T-cell (primary cell): ENCODE data around the gene PLK5. TPM values are rescaled to one million over a fixed set of nuclear protein-coding genes. Genes with fewer than 3 reads are reported as not detected.

Source experiments
- ATAC-seq, 4 experiments: fragments of 200-7000 bp in 3 of 4; fragments of 150-1000 bp in 1 of 4; cut with Tn5 transposase; replicated peaks in 1 of 4; 1 replicate in 3 of 4; 2 replicates in 1 of 4; pipeline ENCODE4 v1.10.0; 2021; ENCODE audit warnings: moderate library complexity in 3 of 4, mild to moderate bottlenecking in 2 of 4, moderate number of reproducible peaks in 1 of 4
- CTCF ChIA-PET, 2 donors: fragments of 300-600 bp; sonication (Branson Sonifier 250); formaldehyde crosslinking; loops; one replicate each; lab custom pipeline; 2022; ENCODE audit warnings: antibody characterized with exemption in 2 of 2; lab: Charles Lee
- POLR2A ChIA-PET, 2 donors: fragments of 300-600 bp; sonication (Branson Sonifier 250); formaldehyde crosslinking; loops; one replicate each; lab custom pipeline; 2022; ENCODE audit warnings: antibody characterized with exemption in 2 of 2; lab: Charles Lee
- DNase-seq, 35 experiments: peaks; one replicate each; pipeline versions ENCODE4 v3.0.0 to v3.0.0-alpha.2; 2013 to 2023
- H3K27ac ChIP-seq: one replicate; pipeline ENCODE4 v1.5.1; 2013; ENCODE audit warnings: low read length
- H3K27me3 ChIP-seq, 2 experiments: replicated peaks in 1 of 2; 1 replicate in 1 of 2; 2 replicates in 1 of 2; pipeline versions ENCODE4 v1.6.1 to v1.7.0; 2013; ENCODE audit warnings: low read length in 1 of 2, mixed read lengths in 1 of 2; ENCODE audit not compliant: control insufficient read depth in 2 of 2, insufficient read depth in 2 of 2; ENCODE audit errors: extremely low read depth in 1 of 2
- H3K36me3 ChIP-seq, 2 donors: 1 replicate in 1 of 2; 2 replicates in 1 of 2; pipeline versions ENCODE4 v1.6.1 to v1.7.0; 2013; ENCODE audit warnings: low read length in 1 of 2; ENCODE audit not compliant: control insufficient read depth in 2 of 2, insufficient read depth in 1 of 2; ENCODE audit errors: extremely low read depth in 1 of 2
- H3K4me1 ChIP-seq, 2 experiments: 1 replicate in 1 of 2; 2 replicates in 1 of 2; pipeline versions ENCODE4 v1.6.1 to v1.7.0; 2013; ENCODE audit warnings: low read length in 2 of 2, mixed read lengths in 1 of 2; ENCODE audit not compliant: insufficient read depth in 2 of 2, control insufficient read depth in 1 of 2; ENCODE audit errors: extremely low read depth in 1 of 2
- H3K4me3 ChIP-seq, 2 donors: 1 replicate in 1 of 2; 2 replicates in 1 of 2; pipeline versions ENCODE4 v1.5.1 to v1.7.0; 2013; ENCODE audit warnings: mild to moderate bottlenecking in 2 of 2, low read length in 1 of 2, moderate library complexity in 1 of 2; ENCODE audit not compliant: control insufficient read depth in 1 of 2; ENCODE audit errors: extremely low read depth in 1 of 2
- H3K9me3 ChIP-seq: 2 replicates; pipeline ENCODE4 v1.7.0; 2013
- H3K27ac Mint-ChIP-seq, 2 donors: one replicate each; pipeline ENCODE4 v1.8.0; 2020 to 2021; ENCODE audit warnings: mild to moderate bottlenecking in 2 of 2, mixed read lengths in 2 of 2
- H3K27me3 Mint-ChIP-seq, 2 donors: one replicate each; pipeline ENCODE4 v1.8.0; 2021 to 2022; ENCODE audit warnings: mixed read lengths in 2 of 2
- H3K36me3 Mint-ChIP-seq: one replicate; pipeline ENCODE4 v1.8.0; 2021; ENCODE audit warnings: mixed read lengths
- H3K4me1 Mint-ChIP-seq, 3 donors: one replicate each; pipeline ENCODE4 v1.8.0; 2020 to 2022; ENCODE audit warnings: mixed read lengths in 3 of 3, mild to moderate bottlenecking in 1 of 3
- H3K4me3 Mint-ChIP-seq, 3 donors: one replicate each; pipeline ENCODE4 v1.8.0; 2020 to 2022; ENCODE audit warnings: mild to moderate bottlenecking in 3 of 3, mixed read lengths in 3 of 3, moderate library complexity in 3 of 3
- H3K9me3 Mint-ChIP-seq, 3 donors: one replicate each; pipeline ENCODE4 v1.8.0; 2020 to 2022; ENCODE audit warnings: mixed read lengths in 3 of 3
- WGBS: methylation state at CpG from one replicate; pipeline ENCODE4 v1.1.5; 2013; ENCODE audit warnings: missing lambda C conversion rate; ENCODE audit not compliant: insufficient coverage; 5-methylcytosine and 5-hydroxymethylcytosine counted together
- total RNA-seq, 35 experiments: library from RNA in 6 of 35; stranded (reverse) in 6 of 35; fragments of 120-200 nt in 1 of 35; gene quantifications; one replicate each; pipeline versions ENCODE4 v1.2.1 to v1.2.4 and lab custom pipeline; 2013 to 2026

Gene PLK5
- total RNA-seq, 5 donors from 2014 or later (not counting 1 experiment from before 2014, with no cell fraction given) = not detected

GRCh38 chr19:1491114-1491848 is 32.6 kb upstream of the PLK5 start, which contains the start of gene REEP6:
REEP6 (plus strand) TSS chr19:1491181; CDS start chr19:1491270, 89 bp downstream.
- Histone ChIP-seq H3K36me3 (no peaks in the 10 kb centered on the region), H3K27ac (peak within 1 kb of the TSS; percentile 8), H3K27me3 (peaks cover 0 to 8% of the 10 kb centered on the region in 2 experiments), H3K4me3 (peak within 1 kb of the TSS; percentile 58 to 70), H3K4me1 (peaks cover 0 to 22% of the 10 kb centered on the region in 2 experiments), H3K9me3 (no peaks in the 10 kb centered on the region)
- ATAC-seq (no peak), DNase-seq (no peak)
- peaks cover 11 to 16% (median 12%) of the 10 kb centered on the region in 3 donors for H3K4me1 Mint-ChIP-seq
- peak within 1 kb of the TSS; percentile 82 to 88 (median 84) for H3K4me3 Mint-ChIP-seq
- 6% methylated on average over 70 of the region's 73 CpGs for WGBS
- POLR2A ChIA-PET = interaction anchor here in 1 of 2 donors (0.5 kb wide), 1 partner anchor 649 kb away, joined by 8 read pairs; no protein-coding TSS in a partner anchor
- no peaks in the 10 kb centered on the region for H3K9me3 Mint-ChIP-seq
- no peaks in the 10 kb centered on the region for H3K36me3 Mint-ChIP-seq
- CTCF ChIA-PET = interaction anchor here in 1 of 2 donors (0.5 kb wide), 2 partner anchors 18 to 635 kb away, joined by 3 read pairs; no protein-coding TSS in a partner anchor
- peak within 1 kb of the TSS; percentile 62 to 91 for H3K27ac Mint-ChIP-seq
- no peaks in the 10 kb centered on the region for H3K27me3 Mint-ChIP-seq

GRCh38 chr19:1491849-1492170 is 32.1 kb upstream of the PLK5 start:
- WGBS = 96% methylated on average over 4 of the region's 12 CpGs
- Histone ChIP-seq H3K36me3 (no peaks in the 10 kb centered on the region), H3K27ac (no peak overlapping the region), H3K4me3 (peak overlapping the region in 1 of 2 donors; percentile 54), H3K9me3 (no peaks in the 10 kb centered on the region), H3K4me1 (peaks cover 0 to 22% of the 10 kb centered on the region in 2 experiments), H3K27me3 (peaks cover 0 to 12% of the 10 kb centered on the region in 2 experiments)
- Mint-ChIP-seq H3K36me3 (no peaks in the 10 kb centered on the region), H3K9me3 (no peaks in the 10 kb centered on the region), H3K4me1 (peaks cover 11 to 16% (median 12%) of the 10 kb centered on the region in 3 donors), H3K4me3 (peak overlapping the region; percentile 75 to 82 (median 77)), H3K27me3 (no peaks in the 10 kb centered on the region), H3K27ac (no peak overlapping the region)
- no peak for DNase-seq
- POLR2A ChIA-PET = no interaction called here
- no peak for ATAC-seq
- CTCF ChIA-PET = no interaction called here

- H3K4me3 ChIP-seq = no peak overlapping the region
- H3K27me3 ChIP-seq = peaks cover 0 to 17% of the 10 kb centered on the region in 2 experiments
- no peak overlapping the region for H3K27ac ChIP-seq
- no peaks in the 10 kb centered on the region for H3K9me3 Mint-ChIP-seq
- no peaks in the 10 kb centered on the region for H3K36me3 Mint-ChIP-seq
- H3K27me3 Mint-ChIP-seq = no peaks in the 10 kb centered on the region
- WGBS = 87% methylated on average over 7 of the region's 10 CpGs
- DNase-seq (no peak), ATAC-seq (no peak)
- H3K4me1 ChIP-seq = peaks cover 0 to 22% of the 10 kb centered on the region in 2 experiments
- ChIA-PET POLR2A (no interaction called here), CTCF (no interaction called here)
- H3K27ac Mint-ChIP-seq = no peak overlapping the region
- H3K36me3 ChIP-seq = no peaks in the 10 kb centered on the region
- H3K4me1 Mint-ChIP-seq = peaks cover 11 to 16% (median 12%) of the 10 kb centered on the region in 3 donors
- peak overlapping the region; percentile 17 to 82 (median 55) for H3K4me3 Mint-ChIP-seq
- no peaks in the 10 kb centered on the region for H3K9me3 ChIP-seq
These were observed 31.3 kb upstream of the PLK5 start for GRCh38 chr19:1492474-1493006.

- Mint-ChIP-seq H3K4me3 (no peak overlapping the region), H3K27me3 (peaks cover 0 to 1% of the 10 kb centered on the region in 2 donors), H3K36me3 (no peaks in the 10 kb centered on the region), H3K4me1 (peaks cover 10 to 15% (median 11%) of the 10 kb centered on the region in 3 donors), H3K27ac (no peak overlapping the region), H3K9me3 (no peaks in the 10 kb centered on the region)
- DNase-seq (no peak), ATAC-seq (no peak)
- H3K4me1 ChIP-seq = peaks cover 0 to 20% of the 10 kb centered on the region in 2 experiments
- no peaks in the 10 kb centered on the region for H3K9me3 ChIP-seq
- POLR2A ChIA-PET = no interaction called here
- no peak overlapping the region for H3K4me3 ChIP-seq
- no peaks in the 10 kb centered on the region for H3K36me3 ChIP-seq
- H3K27ac ChIP-seq = no peak overlapping the region
- peaks cover 0 to 25% of the 10 kb centered on the region in 2 experiments for H3K27me3 ChIP-seq
- 82% methylated on average over 10 of the region's 15 CpGs for WGBS
- CTCF ChIA-PET = no interaction called here
These were observed 29.6 kb upstream of the PLK5 start for GRCh38 chr19:1494115-1494815.

- no peaks in the 10 kb centered on the region for H3K9me3 ChIP-seq
- CTCF ChIA-PET = no interaction called here
These were observed 28.7 kb upstream of the PLK5 start for GRCh38 chr19:1495051-1495798.

More at GRCh38 chr19:1495051-1495798, 28.7 kb upstream of the PLK5 start:
- 82% methylated on average over 32 of the region's 37 CpGs for WGBS
- H3K27me3 ChIP-seq = peaks cover 0 to 19% of the 10 kb centered on the region in 2 experiments
- POLR2A ChIA-PET = no interaction called here
- ATAC-seq = no peak
- H3K4me3 ChIP-seq = no peak overlapping the region
- DNase-seq = no peak
- Mint-ChIP-seq H3K36me3 (no peaks in the 10 kb centered on the region), H3K4me3 (no peak overlapping the region), H3K27me3 (peaks cover 0 to 1% of the 10 kb centered on the region in 2 donors), H3K9me3 (no peaks in the 10 kb centered on the region), H3K4me1 (peaks cover 5 to 9% (median 6%) of the 10 kb centered on the region in 3 donors), H3K27ac (no peak overlapping the region)
- H3K27ac ChIP-seq = no peak overlapping the region
- H3K36me3 ChIP-seq = no peaks in the 10 kb centered on the region
- peaks cover 0 to 11% of the 10 kb centered on the region in 2 experiments for H3K4me1 ChIP-seq
